RWPE1 (cell line): Measurements from ENCODE around the gene RGS14.

Experiments
- CTCF ChIA-PET: fragments of 350-600 bp; sonication (Branson Sonifier 250); formaldehyde crosslinking; extraction: SDS; loops from one replicate; lab custom pipeline; 2021; lab: Yijun Ruan, JAX
- POLR2A ChIA-PET: fragments of 400-600 bp; formaldehyde crosslinking; extraction: SDS; loops from one replicate; lab custom pipeline; 2020; ENCODE audit warnings: antibody characterized with exemption; ENCODE audit not compliant: low non-redundant PET; lab: Yijun Ruan, JAX
- DNase-seq: peaks from one replicate; pipeline ENCODE4 v3.0.0; 2012; ENCODE audit warnings: low spot score
- H3K27ac ChIP-seq: fragments of 450-650 bp; 2 replicates; pipeline ENCODE4 v1.5.1; 2017
- TF ChIP-seq, protein P1 (sequence below): fragments of 450-650 bp; conservative IDR thresholded peaks from 2 replicates; pipeline ENCODE4 v1.5.1; 2017; ENCODE audit warnings: low read depth, mild to moderate bottlenecking

RGS14 gene

GRCh38 chr5:177311392-177311722 is 46.4 kb upstream of the RGS14 start:
- ChIA-PET POLR2A (no interaction called here), CTCF (interaction anchor here (0.8 to 3.3 kb wide), 5 partner anchors 9 to 241 kb away, joined by 4 to 12 read pairs (median 5); no protein-coding TSS in a partner anchor)
- no peak for DNase-seq
- H3K27ac ChIP-seq = peak overlapping the region; percentile 84
- TF ChIP-seq, protein P1, sequence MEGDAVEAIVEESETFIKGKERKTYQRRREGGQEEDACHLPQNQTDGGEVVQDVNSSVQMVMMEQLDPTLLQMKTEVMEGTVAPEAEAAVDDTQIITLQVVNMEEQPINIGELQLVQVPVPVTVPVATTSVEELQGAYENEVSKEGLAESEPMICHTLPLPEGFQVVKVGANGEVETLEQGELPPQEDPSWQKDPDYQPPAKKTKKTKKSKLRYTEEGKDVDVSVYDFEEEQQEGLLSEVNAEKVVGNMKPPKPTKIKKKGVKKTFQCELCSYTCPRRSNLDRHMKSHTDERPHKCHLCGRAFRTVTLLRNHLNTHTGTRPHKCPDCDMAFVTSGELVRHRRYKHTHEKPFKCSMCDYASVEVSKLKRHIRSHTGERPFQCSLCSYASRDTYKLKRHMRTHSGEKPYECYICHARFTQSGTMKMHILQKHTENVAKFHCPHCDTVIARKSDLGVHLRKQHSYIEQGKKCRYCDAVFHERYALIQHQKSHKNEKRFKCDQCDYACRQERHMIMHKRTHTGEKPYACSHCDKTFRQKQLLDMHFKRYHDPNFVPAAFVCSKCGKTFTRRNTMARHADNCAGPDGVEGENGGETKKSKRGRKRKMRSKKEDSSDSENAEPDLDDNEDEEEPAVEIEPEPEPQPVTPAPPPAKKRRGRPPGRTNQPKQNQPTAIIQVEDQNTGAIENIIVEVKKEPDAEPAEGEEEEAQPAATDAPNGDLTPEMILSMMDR = no peak

- POLR2A ChIA-PET = no interaction called here
- TF ChIP-seq, protein P1 = no peak
- peak within 1 kb of the TSS; percentile 84 for H3K27ac ChIP-seq
- CTCF ChIA-PET = interaction anchor here (0.6 to 3.3 kb wide), 9 partner anchors 10 to 199 kb away, joined by 3 to 12 read pairs (median 4); no protein-coding TSS in a partner anchor
- peak; percentile 99 for DNase-seq
Measured at GRCh38 chr5:177311723-177312648, 45.7 kb upstream of the RGS14 start, which contains the start of gene MXD3. TSS of gene MXD3 (minus strand) at chr5:177311898. CDS start at chr5:177311830, 68 bp downstream.

GRCh38 chr5:177312649-177313181 is 45.0 kb upstream of the RGS14 start:
- TF ChIP-seq, protein P1 = no peak; the same call in 1 of the 2 replicates
- no peak for DNase-seq
- peak overlapping the region; percentile 84 for H3K27ac ChIP-seq
- CTCF ChIA-PET = interaction anchor here (0.6 to 1.4 kb wide), 6 partner anchors 11 to 199 kb away, joined by 3 to 6 read pairs (median 4); no protein-coding TSS in a partner anchor
- POLR2A ChIA-PET = no interaction called here

GRCh38 chr5:177313561-177314259 is 44.0 kb upstream of the RGS14 start:
- no peak for DNase-seq
- ChIA-PET CTCF (interaction anchor here (0.6 to 1.4 kb wide), 4 partner anchors 10 to 173 kb away, joined by 3 to 6 read pairs (median 3); partner anchors contain the start of genes PRELID1 and RAB24), POLR2A (no interaction called here)
- peak overlapping the region; percentile 84 for H3K27ac ChIP-seq
- TF ChIP-seq, protein P1 = no peak

DNA sequence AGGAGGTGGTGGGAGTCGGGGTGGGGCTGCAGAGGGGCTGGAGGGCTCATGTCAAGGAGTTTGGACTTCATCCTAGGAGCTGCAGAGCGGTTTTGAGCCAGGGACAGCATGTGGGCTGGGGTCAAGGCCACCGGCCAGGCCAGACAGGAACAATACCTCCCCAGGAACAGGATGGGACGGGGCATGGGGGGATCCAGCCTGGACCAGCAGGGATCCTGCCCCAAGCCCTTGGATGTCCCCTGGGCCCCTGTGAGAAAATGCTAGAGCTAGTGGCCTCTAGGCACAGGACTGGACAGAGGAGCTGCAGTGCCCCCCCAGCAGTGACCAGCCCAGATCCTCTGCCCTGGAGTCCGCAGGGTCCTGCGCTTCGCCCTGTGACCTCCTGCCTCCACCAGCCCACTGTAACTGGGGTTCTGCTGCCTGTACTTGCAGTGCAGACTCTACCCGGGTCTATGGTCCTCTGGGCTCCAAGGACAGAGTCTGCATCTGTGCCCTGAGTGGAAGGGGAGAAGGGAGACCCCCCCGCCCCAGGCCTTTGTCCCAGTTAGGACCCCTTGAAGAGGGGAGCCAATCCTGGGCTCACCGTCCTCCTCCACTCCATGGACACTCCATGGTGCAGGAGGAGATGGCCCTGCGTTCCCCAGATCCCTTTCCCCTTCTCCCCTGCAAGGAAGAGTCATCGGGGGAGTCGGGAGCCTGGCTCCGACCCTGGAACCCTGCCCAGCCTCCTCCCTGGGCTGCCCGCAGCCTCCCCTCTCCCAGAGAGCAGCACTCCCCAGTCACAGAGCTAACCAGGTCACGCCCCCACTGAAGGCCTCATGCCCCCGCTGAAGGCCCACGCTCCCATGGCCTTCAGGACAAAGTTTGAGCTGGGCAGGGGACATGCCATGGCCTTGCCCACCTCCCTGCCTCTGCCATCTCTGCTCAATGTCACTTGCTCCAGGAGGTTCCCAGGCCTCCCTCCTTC is 43.1 kb upstream of the RGS14 start:
- POLR2A ChIA-PET = interaction anchor here (0.6 kb wide), 1 partner anchor 50 kb away, joined by 3 read pairs; no protein-coding TSS in a partner anchor

More for the DNA sequence above, 43.1 kb upstream of the RGS14 start:
- peak overlapping the region; percentile 84; the same call in 1 of the 2 replicates for H3K27ac ChIP-seq
- TF ChIP-seq, protein P1 = no peak
- CTCF ChIA-PET = interaction anchor here (1.3 kb wide), 1 partner anchor 11 kb away, joined by 3 read pairs; the partner anchor contains the start of genes PRELID1 and RAB24
- no peak for DNase-seq
